ENCODE measurements around the gene DAZAP1. TPM values are rescaled to one million over a fixed set of nuclear protein-coding genes. Genes with fewer than 3 reads are reported as not detected.

Gene DAZAP1
- total and polyA plus RNA-seq, 7 donors = 59.9 to 122 (median 90.9) TPM

- no peaks in the 10 kb centered on the region for H3K4me1 ChIP-seq
- peak in 2 of 4 donors; percentile 19 for ATAC-seq
- H3K36me3 ChIP-seq (ENCODE audit: insufficient read depth in 1 of 2, low read depth in 1 of 2) = no peaks in the 10 kb centered on the region
- no peaks in the 10 kb centered on the region for H3K9me3 ChIP-seq
- intact Hi-C loops (cut with DNase I) = no loop called here
- DNase-seq = peak in 1 of 2 donors; percentile 61
- TF ChIP-seq CTCF (IDR thresholded peaks at IDR 0.05) = no peak
- H3K27me3 ChIP-seq (ENCODE audit: insufficient read depth in 3 of 3, low read length in 2 of 3) = peaks cover 0 to 96% (median 66%) of the 10 kb centered on the region in 3 donors
- no peak overlapping the region for H3K27ac ChIP-seq
- H3K4me3 ChIP-seq = no peak overlapping the region
- 4 to 9% (median 6%) methylated on average over 31 to 33 of the region's 33 CpGs for WGBS, 3 donors
Measured at GRCh38 chr19:1453525-1454364, 46.4 kb downstream of the DAZAP1 start.

- H3K4me3 ChIP-seq = no peak overlapping the region
- DNase-seq (no peak), ATAC-seq (no peak)
- no peaks in the 10 kb centered on the region for H3K9me3 ChIP-seq
- H3K27me3 ChIP-seq (ENCODE audit: insufficient read depth in 3 of 3, low read length in 2 of 3) = peaks cover 0 to 84% (median 59%) of the 10 kb centered on the region in 3 donors
- H3K27ac ChIP-seq = no peak overlapping the region
- intact Hi-C loops (cut with DNase I) = no loop called here
- no peaks in the 10 kb centered on the region for H3K4me1 ChIP-seq
- no peaks in the 10 kb centered on the region for H3K36me3 ChIP-seq (ENCODE audit: insufficient read depth in 1 of 2, low read depth in 1 of 2)
- no peak for TF ChIP-seq CTCF (IDR thresholded peaks at IDR 0.05)
- 5 to 10% (median 6%) methylated on average over 13 to 22 of the region's 22 CpGs for WGBS, 3 donors
Measured at GRCh38 chr19:1455002-1455335, 47.6 kb downstream of the DAZAP1 start.

- DNase-seq (peak in 1 of 2 donors; percentile 74), ATAC-seq (peak; percentile 47 to 74 (median 66))
- no peaks in the 10 kb centered on the region for H3K36me3 ChIP-seq (ENCODE audit: insufficient read depth in 1 of 2, low read depth in 1 of 2)
- no peak overlapping the region for H3K27ac ChIP-seq
- intact Hi-C loops (cut with DNase I) = no loop called here
- H3K4me3 ChIP-seq = no peak overlapping the region
- H3K9me3 ChIP-seq = no peaks in the 10 kb centered on the region
- no peak for TF ChIP-seq CTCF (IDR thresholded peaks at IDR 0.05)
- H3K4me1 ChIP-seq = no peaks in the 10 kb centered on the region
- WGBS, 3 donors = 2 to 6% (median 5%) methylated on average over 34 to 42 of the region's 42 CpGs
- H3K27me3 ChIP-seq (ENCODE audit: insufficient read depth in 3 of 3, low read length in 2 of 3) = peaks cover 0 to 78% (median 53%) of the 10 kb centered on the region in 3 donors
Measured at GRCh38 chr19:1455336-1456120, 48.1 kb downstream of the DAZAP1 start.

- ATAC-seq = peak in 2 of 4 donors; percentile 7 to 10
- WGBS, 3 donors = 15 to 35% (median 19%) methylated on average over 29 to 43 of the region's 43 CpGs
- peaks cover 0 to 70% (median 47%) of the 10 kb centered on the region in 3 donors for H3K27me3 ChIP-seq (ENCODE audit: insufficient read depth in 3 of 3, low read length in 2 of 3)
- no peak overlapping the region for H3K27ac ChIP-seq
- TF ChIP-seq CTCF (IDR thresholded peaks at IDR 0.05) = no peak
- peak in 1 of 2 donors; percentile 48 for DNase-seq
- H3K4me1 ChIP-seq = no peaks in the 10 kb centered on the region
- intact Hi-C loops (cut with DNase I) = no loop called here
- H3K36me3 ChIP-seq (ENCODE audit: insufficient read depth in 1 of 2, low read depth in 1 of 2) = no peaks in the 10 kb centered on the region
- no peak overlapping the region for H3K4me3 ChIP-seq
- H3K9me3 ChIP-seq = no peaks in the 10 kb centered on the region
Measured at GRCh38 chr19:1456121-1456900, 48.9 kb downstream of the DAZAP1 start.
